ENCODE results near the gene CSKMT.

Gene CSKMT

DNA sequence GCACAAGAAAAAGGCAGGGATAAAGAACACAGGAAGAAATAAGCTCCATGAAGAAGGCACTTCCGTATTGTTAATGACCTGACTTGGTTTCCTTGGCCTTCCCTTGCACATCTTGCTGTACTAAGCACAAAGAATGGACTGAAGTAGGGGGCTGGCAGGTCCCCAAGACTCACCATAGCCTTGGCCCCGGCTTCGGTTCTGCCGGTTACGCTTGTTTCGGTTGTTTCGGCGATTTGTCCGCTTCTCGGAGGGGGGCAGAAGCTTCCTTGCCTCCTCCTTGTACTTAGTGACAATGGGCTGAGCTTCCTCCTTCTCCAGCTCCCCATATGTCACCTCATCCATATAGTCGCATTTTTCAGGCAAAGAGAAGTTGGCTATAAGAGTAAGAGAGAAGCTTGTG is 51.7 kb downstream of the CSKMT start:
- Histone ChIP-seq H3K4me1 (ENCODE audit: insufficient read depth, low read length, severe bottlenecking) (peaks cover 4% of the 10 kb centered on the region), H3K4me2 (ENCODE audit: low read length) (no peak overlapping the region), H3K9ac (ENCODE audit: low read length) (no peak overlapping the region), H3K9me3 (ENCODE audit: low read length) (no peaks in the 10 kb centered on the region), H3F3A (ENCODE audit: insufficient read depth, low read length) (0 out of 2 replicates have a peak, but pooled peaks cover 12% of the 10 kb centered on the region), H2AFZ (ENCODE audit: low read length) (no peak overlapping the region), H3K4me3 (ENCODE audit: low read depth, low read length, poor library complexity, severe bottlenecking) (no peak overlapping the region), H3K79me2 (ENCODE audit: insufficient read depth, low read length) (no peaks in the 10 kb centered on the region), H4K20me1 (ENCODE audit: insufficient read depth, low read length) (no peaks in the 10 kb centered on the region), H3K9me2 (ENCODE audit: low read depth, low read length) (no peaks in the 10 kb centered on the region), H3K27ac (ENCODE audit: low read depth, low read length, poor library complexity, severe bottlenecking) (no peak overlapping the region), H3K27me3 (ENCODE audit: insufficient read depth, low read length) (no peaks in the 10 kb centered on the region), H3K36me3 (ENCODE audit: insufficient read depth, low read length) (peaks cover 95% of the 10 kb centered on the region)
- no peak for TF ChIP-seq EZH2 (IDR thresholded peaks at IDR 0.05; ENCODE audit: borderline replicate concordance, low read length)
- TF ChIP-seq, protein P1, sequence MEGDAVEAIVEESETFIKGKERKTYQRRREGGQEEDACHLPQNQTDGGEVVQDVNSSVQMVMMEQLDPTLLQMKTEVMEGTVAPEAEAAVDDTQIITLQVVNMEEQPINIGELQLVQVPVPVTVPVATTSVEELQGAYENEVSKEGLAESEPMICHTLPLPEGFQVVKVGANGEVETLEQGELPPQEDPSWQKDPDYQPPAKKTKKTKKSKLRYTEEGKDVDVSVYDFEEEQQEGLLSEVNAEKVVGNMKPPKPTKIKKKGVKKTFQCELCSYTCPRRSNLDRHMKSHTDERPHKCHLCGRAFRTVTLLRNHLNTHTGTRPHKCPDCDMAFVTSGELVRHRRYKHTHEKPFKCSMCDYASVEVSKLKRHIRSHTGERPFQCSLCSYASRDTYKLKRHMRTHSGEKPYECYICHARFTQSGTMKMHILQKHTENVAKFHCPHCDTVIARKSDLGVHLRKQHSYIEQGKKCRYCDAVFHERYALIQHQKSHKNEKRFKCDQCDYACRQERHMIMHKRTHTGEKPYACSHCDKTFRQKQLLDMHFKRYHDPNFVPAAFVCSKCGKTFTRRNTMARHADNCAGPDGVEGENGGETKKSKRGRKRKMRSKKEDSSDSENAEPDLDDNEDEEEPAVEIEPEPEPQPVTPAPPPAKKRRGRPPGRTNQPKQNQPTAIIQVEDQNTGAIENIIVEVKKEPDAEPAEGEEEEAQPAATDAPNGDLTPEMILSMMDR (IDR thresholded peaks at IDR 0.05; ENCODE audit: low read length) = no peak

Measured in OCI-LY1 (cell line).